ENCODE measurements around the gene EXOC6.

GRCh38 chr10:92931597-92931996 lies 83.3 kb downstream of the EXOC6 start:
- TF ChIP-seq CTCF (IDR thresholded peaks at IDR 0.05): no peak
- TF ChIP-seq POLR2AphosphoS5 (IDR thresholded peaks at IDR 0.05): no peak
- TF ChIP-seq POLR2A (IDR thresholded peaks at IDR 0.05): no peak
- TF ChIP-seq EP300 (IDR thresholded peaks at IDR 0.05): no peak
